Ishikawa (cell line): Measurements from ENCODE around the gene FLOT2.

ENCODE experiments used
- CEBPB ChIP-seq: IDR thresholded peaks from 2 replicates; pipeline ENCODE4 v1.6.1; 2012
- CREB1 ChIP-seq: IDR thresholded peaks from 2 replicates; pipeline ENCODE4 v1.6.1; 2012; ENCODE audit warnings: low read depth
- EGR1 ChIP-seq: IDR thresholded peaks from 2 replicates; pipeline ENCODE4 v1.6.1; 2012
- EP300 ChIP-seq: IDR thresholded peaks from 2 replicates; pipeline ENCODE4 v1.6.1; 2012; ENCODE audit warnings: borderline replicate concordance
- FOXM1 ChIP-seq: IDR thresholded peaks from 2 replicates; pipeline ENCODE4 v1.6.1; 2012; ENCODE audit warnings: low read depth, borderline replicate concordance
- NFIC ChIP-seq: IDR thresholded peaks from 2 replicates; pipeline ENCODE4 v1.6.1; 2012
- RAD21 ChIP-seq: IDR thresholded peaks from 2 replicates; pipeline ENCODE4 v1.6.1; 2012; ENCODE audit warnings: low read depth
- TAF1 ChIP-seq: IDR thresholded peaks from 2 replicates; pipeline ENCODE4 v1.6.1; 2012; ENCODE audit warnings: low read depth, mild to moderate bottlenecking
- TCF12 ChIP-seq: IDR thresholded peaks from 2 replicates; pipeline ENCODE4 v1.6.1; 2012; ENCODE audit warnings: low read depth
- TEAD4 ChIP-seq: IDR thresholded peaks from 2 replicates; pipeline ENCODE4 v1.6.1; 2012
- YY1 ChIP-seq: IDR thresholded peaks from 2 replicates; pipeline ENCODE4 v1.6.1; 2012; ENCODE audit warnings: low read depth
- ZBTB7A ChIP-seq: IDR thresholded peaks from 2 replicates; pipeline ENCODE4 v1.6.1; 2012; ENCODE audit warnings: low read depth
- TF ChIP-seq, protein P1 (sequence below): IDR thresholded peaks from 2 replicates; pipeline ENCODE4 v1.6.1; 2012
- TF ChIP-seq, protein P2 (sequence below): IDR thresholded peaks from 2 replicates; pipeline ENCODE4 v1.6.1; 2012
- TF ChIP-seq, protein P3 (sequence below): IDR thresholded peaks from 2 replicates; pipeline ENCODE4 v1.6.1; 2012; ENCODE audit warnings: low read depth, mild to moderate bottlenecking

FLOT2 gene

DNA sequence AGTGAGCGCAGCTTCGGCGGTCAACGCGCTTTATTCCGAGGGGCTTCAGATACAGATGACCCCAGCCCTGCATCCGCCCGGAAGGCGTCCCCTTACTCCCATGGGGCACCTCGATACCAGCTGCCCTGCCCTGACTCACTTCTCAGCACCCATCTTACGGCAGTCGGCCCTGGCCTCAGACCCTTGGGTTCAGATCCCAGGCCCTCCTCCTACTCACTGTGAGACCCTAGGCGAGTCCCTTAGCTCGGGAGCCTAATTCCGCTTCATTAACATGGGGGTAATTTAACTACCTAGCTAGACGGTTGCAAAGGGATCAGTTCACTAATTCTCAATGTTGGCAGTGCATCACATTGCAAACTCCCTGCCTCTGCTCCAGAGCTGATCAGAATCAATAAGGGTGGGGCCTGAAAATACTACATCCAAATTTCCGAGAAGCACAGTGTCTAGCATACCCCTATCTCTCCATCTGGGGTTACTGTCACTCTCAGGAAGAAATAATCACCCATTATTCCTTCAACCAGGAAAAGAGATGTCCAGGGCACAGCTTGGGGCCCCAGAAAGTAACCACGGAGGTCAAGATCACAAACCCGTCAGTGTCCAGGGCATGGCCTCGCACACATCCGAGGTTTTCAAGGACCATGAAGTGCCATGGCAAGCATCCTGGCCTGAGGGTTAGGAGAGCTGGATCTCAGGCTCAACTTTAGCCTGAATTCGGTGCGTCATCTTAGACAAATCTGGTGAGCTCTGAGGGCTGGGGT lies 415 bp upstream of the FLOT2 start:
- TF ChIP-seq, protein P1, sequence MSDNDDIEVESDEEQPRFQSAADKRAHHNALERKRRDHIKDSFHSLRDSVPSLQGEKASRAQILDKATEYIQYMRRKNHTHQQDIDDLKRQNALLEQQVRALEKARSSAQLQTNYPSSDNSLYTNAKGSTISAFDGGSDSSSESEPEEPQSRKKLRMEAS: no peak
- TF ChIP-seq YY1 (no peak), ZBTB7A (no peak), CREB1 (no peak), EGR1 (no peak)
- TF ChIP-seq, protein P2, sequence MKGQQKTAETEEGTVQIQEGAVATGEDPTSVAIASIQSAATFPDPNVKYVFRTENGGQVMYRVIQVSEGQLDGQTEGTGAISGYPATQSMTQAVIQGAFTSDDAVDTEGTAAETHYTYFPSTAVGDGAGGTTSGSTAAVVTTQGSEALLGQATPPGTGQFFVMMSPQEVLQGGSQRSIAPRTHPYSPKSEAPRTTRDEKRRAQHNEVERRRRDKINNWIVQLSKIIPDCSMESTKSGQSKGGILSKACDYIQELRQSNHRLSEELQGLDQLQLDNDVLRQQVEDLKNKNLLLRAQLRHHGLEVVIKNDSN: no peak

DNA sequence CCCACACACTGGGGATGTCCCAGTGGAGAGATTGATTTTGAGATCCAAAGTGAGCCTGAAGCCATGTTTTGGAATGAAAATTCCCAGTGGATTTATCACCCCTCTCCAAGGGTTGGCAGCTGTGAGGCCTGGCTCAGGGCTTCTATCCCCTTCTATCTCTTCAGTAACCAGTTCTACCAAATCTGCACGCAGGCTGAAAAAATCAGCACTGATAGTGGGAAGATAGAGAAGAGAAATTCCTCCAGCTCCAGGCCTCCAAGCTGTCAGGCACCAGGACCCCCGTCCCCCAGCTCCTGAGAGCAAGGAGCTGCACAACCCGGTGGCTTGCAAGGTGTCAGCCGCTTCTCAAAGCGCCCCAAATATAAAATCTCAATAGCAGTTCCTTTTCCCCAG lies 1.0 kb downstream of the FLOT2 start:
- TF ChIP-seq, protein P2: no peak

DNA sequence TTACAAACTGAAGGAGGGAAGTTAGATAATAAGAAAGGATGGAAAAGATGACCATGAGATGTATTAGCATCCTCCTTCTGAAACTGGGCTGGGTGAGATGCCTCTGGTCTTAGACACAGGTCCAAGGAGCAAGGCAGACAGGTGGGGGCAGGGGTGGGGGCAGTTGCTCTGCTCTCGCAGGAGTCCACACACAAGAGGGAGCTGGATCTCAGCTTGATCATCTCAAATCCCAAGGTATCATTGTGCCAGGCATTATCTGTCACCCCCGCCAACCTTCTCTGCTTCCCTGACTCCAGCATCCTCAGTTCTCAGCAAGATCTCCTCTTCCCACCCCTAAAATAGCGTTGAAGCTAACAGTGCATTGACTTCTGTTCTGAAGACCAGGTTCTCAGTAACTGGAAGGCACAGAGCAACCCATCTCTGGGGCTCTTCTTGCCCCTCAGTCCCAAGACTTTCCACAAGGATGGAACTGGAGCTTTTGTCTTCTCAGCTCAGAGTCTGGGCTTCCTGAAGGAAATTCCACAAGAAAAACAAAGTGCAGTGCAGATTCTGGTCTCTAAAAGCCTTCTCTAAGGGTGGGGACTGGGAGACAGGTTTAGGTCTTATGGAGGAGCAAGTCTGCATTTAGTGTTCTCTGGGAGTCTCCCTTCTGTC lies 1.6 kb downstream of the FLOT2 start:
- TF ChIP-seq TAF1 (no peak), YY1 (no peak), EGR1 (no peak), EP300 (no peak), TEAD4 (no peak), FOXM1 (no peak), TCF12 (no peak), ZBTB7A (no peak), RAD21 (no peak)
- TF ChIP-seq, protein P1: no peak
- TF ChIP-seq, protein P3, sequence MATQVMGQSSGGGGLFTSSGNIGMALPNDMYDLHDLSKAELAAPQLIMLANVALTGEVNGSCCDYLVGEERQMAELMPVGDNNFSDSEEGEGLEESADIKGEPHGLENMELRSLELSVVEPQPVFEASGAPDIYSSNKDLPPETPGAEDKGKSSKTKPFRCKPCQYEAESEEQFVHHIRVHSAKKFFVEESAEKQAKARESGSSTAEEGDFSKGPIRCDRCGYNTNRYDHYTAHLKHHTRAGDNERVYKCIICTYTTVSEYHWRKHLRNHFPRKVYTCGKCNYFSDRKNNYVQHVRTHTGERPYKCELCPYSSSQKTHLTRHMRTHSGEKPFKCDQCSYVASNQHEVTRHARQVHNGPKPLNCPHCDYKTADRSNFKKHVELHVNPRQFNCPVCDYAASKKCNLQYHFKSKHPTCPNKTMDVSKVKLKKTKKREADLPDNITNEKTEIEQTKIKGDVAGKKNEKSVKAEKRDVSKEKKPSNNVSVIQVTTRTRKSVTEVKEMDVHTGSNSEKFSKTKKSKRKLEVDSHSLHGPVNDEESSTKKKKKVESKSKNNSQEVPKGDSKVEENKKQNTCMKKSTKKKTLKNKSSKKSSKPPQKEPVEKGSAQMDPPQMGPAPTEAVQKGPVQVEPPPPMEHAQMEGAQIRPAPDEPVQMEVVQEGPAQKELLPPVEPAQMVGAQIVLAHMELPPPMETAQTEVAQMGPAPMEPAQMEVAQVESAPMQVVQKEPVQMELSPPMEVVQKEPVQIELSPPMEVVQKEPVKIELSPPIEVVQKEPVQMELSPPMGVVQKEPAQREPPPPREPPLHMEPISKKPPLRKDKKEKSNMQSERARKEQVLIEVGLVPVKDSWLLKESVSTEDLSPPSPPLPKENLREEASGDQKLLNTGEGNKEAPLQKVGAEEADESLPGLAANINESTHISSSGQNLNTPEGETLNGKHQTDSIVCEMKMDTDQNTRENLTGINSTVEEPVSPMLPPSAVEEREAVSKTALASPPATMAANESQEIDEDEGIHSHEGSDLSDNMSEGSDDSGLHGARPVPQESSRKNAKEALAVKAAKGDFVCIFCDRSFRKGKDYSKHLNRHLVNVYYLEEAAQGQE: no peak
- TF ChIP-seq, protein P2: no peak

DNA sequence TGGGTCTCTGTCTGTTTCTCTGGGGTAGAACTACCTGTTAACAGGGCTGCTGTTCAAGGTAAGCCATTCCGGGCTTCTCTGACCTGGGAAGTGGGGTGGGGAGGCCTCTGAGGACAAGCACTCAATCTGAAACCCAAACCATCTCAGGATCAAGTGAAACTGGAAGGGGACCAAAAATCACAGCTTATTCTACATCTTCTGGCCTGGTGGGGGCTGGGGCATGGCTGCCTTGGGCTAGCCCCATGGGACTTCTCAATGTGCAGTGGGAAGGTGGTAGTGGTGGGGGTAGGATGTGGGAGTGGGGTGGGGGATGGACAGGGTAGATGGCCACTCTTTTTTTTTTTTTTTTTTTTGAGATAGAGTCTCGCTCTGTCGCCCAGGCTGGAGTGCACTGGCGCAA lies 5.5 kb downstream of the FLOT2 start:
- TF ChIP-seq TEAD4 (no peak), NFIC (no peak), EGR1 (no peak), RAD21 (no peak), TAF1 (no peak), CREB1 (no peak), EP300 (no peak), FOXM1 (no peak), TCF12 (no peak), CEBPB (no peak), YY1 (no peak), ZBTB7A (no peak)
- TF ChIP-seq, protein P1: no peak
- TF ChIP-seq, protein P2: no peak
- TF ChIP-seq, protein P3: no peak

DNA sequence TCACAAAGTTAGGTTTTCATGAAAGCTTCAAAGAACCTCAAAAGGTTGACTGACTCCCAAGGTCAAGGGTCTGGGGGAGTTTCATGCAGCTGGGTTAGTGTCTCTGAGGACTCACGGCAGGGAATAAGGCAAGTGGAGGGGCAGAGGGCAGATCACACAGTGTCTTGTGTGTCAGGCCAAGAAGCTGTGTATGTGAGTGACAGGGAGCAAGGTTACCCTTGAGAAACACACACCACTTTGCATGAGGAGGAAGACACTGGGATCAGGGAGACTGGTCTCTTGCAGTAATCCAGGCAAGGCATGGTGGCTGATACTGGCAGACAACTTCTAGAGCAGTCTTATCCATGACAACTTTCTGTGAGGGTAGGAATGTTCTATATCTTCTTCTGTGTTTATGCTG lies 6.3 kb downstream of the FLOT2 start:
- TF ChIP-seq ZBTB7A (no peak), RAD21 (no peak), TCF12 (no peak), YY1 (no peak), CREB1 (no peak), EP300 (no peak), CEBPB (no peak), TAF1 (no peak)
- TF ChIP-seq, protein P3: no peak
